ENCODE results near the gene RAD9A.

The RAD9A gene

DNA sequence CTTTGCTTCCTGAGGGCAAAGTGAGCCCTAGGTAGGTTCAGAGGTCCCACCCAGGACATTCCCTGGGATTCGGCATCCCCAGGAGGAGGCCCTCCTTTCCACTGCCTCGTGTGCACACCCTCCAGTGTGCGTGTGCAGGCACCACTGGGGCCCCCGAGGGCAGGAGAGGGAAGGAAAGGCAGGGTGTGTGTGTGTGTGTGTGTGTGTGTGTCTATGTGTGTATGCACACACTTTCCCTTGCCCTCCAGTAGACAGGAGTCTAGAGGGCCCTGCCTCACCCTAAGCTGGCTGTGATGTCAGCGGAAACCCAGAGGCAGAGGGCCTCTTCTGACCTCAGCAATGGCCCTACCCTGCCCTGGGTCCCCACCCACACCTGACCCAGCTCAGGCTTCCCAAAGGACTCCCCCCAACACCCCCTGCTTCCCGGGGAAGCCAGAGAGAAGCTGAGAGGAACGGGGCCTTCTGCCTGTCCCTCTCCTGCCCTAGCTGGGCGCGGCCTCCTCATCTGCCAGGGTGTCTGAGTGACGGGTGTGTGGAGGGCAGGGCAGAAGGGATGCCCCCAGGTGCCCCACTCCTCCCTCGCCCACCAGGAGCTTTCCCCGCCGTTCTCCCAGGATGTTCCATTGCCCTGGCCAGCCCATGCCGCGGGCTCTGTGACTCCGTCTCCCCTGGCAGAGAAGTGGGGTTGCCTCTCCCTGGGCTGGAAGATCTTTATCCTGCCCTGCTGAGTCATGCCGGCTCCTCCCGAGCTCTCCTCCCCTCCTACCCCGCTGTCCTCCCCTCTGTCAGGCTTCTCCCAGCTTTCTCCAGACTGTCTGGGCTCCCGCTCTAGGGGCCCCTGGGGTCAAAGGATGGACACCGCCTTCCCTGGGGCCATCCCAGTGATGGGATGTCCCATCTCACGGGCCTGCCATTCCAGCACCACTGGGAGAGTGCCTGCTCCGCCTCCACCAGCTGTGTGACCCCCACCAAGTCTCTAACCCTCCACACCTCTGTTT is 12.4 kb upstream of the RAD9A start (continued):
- peak; percentile 62; the same call in 1 of the 2 replicates for TF ChIP-seq ZNF335 (tag by site-specific recombination; conservative IDR thresholded peaks at IDR 0.05)
- TF ChIP-seq ZNF654 (tag by site-specific recombination; IDR thresholded peaks at IDR 0.05; ENCODE audit: low read depth), result no peak
- no peak for TF ChIP-seq ZBTB20 (tag by site-specific recombination; IDR thresholded peaks at IDR 0.05)
- no peak for TF ChIP-seq ZFP69B (tag by site-specific recombination; IDR thresholded peaks at IDR 0.05)
- TF ChIP-seq KLF1 (tag by site-specific recombination; IDR thresholded peaks at IDR 0.05), result peak; percentile 72
- TF ChIP-seq ZNF37A (tag by site-specific recombination; IDR thresholded peaks at IDR 0.05), result no peak
- TF ChIP-seq, protein P1, sequence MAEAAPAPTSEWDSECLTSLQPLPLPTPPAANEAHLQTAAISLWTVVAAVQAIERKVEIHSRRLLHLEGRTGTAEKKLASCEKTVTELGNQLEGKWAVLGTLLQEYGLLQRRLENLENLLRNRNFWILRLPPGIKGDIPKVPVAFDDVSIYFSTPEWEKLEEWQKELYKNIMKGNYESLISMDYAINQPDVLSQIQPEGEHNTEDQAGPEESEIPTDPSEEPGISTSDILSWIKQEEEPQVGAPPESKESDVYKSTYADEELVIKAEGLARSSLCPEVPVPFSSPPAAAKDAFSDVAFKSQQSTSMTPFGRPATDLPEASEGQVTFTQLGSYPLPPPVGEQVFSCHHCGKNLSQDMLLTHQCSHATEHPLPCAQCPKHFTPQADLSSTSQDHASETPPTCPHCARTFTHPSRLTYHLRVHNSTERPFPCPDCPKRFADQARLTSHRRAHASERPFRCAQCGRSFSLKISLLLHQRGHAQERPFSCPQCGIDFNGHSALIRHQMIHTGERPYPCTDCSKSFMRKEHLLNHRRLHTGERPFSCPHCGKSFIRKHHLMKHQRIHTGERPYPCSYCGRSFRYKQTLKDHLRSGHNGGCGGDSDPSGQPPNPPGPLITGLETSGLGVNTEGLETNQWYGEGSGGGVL (tag by site-specific recombination; IDR thresholded peaks at IDR 0.05), result no peak
- TF ChIP-seq ZNF239 (tag by site-specific recombination; IDR thresholded peaks at IDR 0.05), result no peak
- TF ChIP-seq ZNF341 (tag by site-specific recombination; IDR thresholded peaks at IDR 0.05; ENCODE audit: low read depth), result 0 out of 2 replicates have a peak, but pooled peaks have one; percentile 18
- TF ChIP-seq SCRT2 (tag by site-specific recombination; IDR thresholded peaks at IDR 0.05), result no peak
- TF ChIP-seq WT1 (tag by site-specific recombination; IDR thresholded peaks at IDR 0.05), result peak; percentile 81
- TF ChIP-seq, protein P2, sequence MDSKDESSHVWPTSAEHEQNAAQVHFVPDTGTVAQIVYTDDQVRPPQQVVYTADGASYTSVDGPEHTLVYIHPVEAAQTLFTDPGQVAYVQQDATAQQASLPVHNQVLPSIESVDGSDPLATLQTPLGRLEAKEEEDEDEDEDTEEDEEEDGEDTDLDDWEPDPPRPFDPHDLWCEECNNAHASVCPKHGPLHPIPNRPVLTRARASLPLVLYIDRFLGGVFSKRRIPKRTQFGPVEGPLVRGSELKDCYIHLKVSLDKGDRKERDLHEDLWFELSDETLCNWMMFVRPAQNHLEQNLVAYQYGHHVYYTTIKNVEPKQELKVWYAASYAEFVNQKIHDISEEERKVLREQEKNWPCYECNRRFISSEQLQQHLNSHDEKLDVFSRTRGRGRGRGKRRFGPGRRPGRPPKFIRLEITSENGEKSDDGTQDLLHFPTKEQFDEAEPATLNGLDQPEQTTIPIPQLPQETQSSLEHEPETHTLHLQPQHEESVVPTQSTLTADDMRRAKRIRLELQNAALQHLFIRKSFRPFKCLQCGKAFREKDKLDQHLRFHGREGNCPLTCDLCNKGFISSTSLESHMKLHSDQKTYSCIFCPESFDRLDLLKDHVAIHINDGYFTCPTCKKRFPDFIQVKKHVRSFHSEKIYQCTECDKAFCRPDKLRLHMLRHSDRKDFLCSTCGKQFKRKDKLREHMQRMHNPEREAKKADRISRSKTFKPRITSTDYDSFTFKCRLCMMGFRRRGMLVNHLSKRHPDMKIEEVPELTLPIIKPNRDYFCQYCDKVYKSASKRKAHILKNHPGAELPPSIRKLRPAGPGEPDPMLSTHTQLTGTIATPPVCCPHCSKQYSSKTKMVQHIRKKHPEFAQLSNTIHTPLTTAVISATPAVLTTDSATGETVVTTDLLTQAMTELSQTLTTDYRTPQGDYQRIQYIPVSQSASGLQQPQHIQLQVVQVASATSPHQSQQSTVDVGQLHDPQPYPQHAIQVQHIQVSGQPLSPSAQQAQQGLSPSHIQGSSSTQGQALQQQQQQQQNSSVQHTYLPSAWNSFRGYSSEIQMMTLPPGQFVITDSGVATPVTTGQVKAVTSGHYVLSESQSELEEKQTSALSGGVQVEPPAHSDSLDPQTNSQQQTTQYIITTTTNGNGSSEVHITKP (tag by site-specific recombination; IDR thresholded peaks at IDR 0.05), result peak; percentile 46
- TF ChIP-seq ZNF747 (tag by site-specific recombination; IDR thresholded peaks at IDR 0.05), result no peak

DNA sequence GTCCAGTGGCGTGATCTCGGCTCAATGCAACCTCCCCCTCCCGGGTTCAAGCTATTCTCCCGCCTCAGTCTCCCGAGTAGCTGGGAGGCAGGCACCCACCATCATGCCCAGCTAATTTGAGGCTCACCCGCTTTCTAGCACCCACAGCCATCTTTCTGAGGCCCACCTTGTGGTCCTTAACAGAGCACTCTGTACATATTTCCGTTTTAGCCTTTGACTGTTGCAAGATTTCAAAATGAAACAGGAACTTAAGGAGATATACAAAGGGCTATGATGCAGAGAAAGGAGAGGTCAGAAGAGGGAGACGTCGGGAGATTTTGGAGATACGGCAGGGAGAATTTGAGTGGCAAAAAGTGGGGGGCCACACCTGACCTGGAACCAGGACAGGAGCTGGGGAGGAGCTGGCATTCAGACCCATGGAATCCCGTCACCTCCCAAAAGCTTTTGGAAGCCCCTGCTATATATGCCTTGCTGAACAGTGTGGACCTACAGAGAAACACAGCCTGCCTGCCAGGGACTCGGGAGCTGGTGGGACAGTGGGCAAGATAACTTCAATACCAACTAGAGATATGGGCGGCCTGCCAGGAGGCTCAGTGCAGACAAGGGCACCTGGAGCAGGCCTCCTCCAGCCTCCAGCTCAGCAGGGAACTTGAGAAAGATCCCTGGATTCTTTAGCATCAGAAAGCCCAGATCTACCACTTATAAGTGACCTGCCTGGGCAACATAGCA is 10.4 kb upstream of the RAD9A start:
- ChIA-PET POLR2A (interaction anchor here (0.7 to 3.2 kb wide), 5 partner anchors 10 to 30 kb away, joined by 3 to 15 read pairs (median 7); partner anchors contain the start of genes POLD4 and RAD9A), CTCF (interaction anchor here (0.5 to 25.6 kb wide), 26 partner anchors 8 to 982 kb away, joined by 3 to 898 read pairs (median 4); partner anchors contain the start of genes CLCF1, GRK2, POLD4 and PPP1CA)
- H3K27ac ChIP-seq (ENCODE audit: extremely low read depth, low read depth, low read length), result no peak overlapping the region
- no peaks in the 10 kb centered on the region for H3K9me3 ChIP-seq (ENCODE audit: control insufficient read depth, insufficient read depth, low read depth, low read length)
- no peaks in the 10 kb centered on the region for H3K4me1 ChIP-seq (ENCODE audit: control insufficient read depth, insufficient read depth, low read length)
- no peak for TF ChIP-seq ZNF513 (tag by site-specific recombination; IDR thresholded peaks at IDR 0.05)
- no peak for TF ChIP-seq ZNF777 (tag by site-specific recombination; IDR thresholded peaks at IDR 0.05; ENCODE audit: borderline replicate concordance)
- no peak for TF ChIP-seq ZNF239 (tag by site-specific recombination; IDR thresholded peaks at IDR 0.05)
- TF ChIP-seq ZNF510 (tag by site-specific recombination; IDR thresholded peaks at IDR 0.05; ENCODE audit: insufficient replicate concordance), result no peak
- no peak for TF ChIP-seq ZNF830 (tag by site-specific recombination; IDR thresholded peaks at IDR 0.05; ENCODE audit: low read depth)
- no peak for TF ChIP-seq SETDB1 (IDR thresholded peaks at IDR 0.05; ENCODE audit: insufficient read length, low read length)
- TF ChIP-seq ZNF280D (tag by site-specific recombination; IDR thresholded peaks at IDR 0.05), result no peak
- no peak overlapping the region for H3K4me3 ChIP-seq (ENCODE audit: low read depth, low read length)
- no peaks in the 10 kb centered on the region for H3K36me3 ChIP-seq (ENCODE audit: control insufficient read depth in 2 of 2, insufficient read depth in 1 of 2, low read length in 2 of 2)

Measured in HEK293 (cell line).